Measurements from ENCODE around the gene TMEM92. TPM values are rescaled to one million over a fixed set of nuclear protein-coding genes. Genes with fewer than 3 reads are reported as not detected.

The TMEM92 gene
- total RNA-seq, 4 donors from 2014 or later, result not detected

GRCh38 chr17:50268743-50269275 is 5.5 kb upstream of the TMEM92 start:
- no peak for TF ChIP-seq CTCF (IDR thresholded peaks at IDR 0.05; ENCODE audit: low read depth)

DNA sequence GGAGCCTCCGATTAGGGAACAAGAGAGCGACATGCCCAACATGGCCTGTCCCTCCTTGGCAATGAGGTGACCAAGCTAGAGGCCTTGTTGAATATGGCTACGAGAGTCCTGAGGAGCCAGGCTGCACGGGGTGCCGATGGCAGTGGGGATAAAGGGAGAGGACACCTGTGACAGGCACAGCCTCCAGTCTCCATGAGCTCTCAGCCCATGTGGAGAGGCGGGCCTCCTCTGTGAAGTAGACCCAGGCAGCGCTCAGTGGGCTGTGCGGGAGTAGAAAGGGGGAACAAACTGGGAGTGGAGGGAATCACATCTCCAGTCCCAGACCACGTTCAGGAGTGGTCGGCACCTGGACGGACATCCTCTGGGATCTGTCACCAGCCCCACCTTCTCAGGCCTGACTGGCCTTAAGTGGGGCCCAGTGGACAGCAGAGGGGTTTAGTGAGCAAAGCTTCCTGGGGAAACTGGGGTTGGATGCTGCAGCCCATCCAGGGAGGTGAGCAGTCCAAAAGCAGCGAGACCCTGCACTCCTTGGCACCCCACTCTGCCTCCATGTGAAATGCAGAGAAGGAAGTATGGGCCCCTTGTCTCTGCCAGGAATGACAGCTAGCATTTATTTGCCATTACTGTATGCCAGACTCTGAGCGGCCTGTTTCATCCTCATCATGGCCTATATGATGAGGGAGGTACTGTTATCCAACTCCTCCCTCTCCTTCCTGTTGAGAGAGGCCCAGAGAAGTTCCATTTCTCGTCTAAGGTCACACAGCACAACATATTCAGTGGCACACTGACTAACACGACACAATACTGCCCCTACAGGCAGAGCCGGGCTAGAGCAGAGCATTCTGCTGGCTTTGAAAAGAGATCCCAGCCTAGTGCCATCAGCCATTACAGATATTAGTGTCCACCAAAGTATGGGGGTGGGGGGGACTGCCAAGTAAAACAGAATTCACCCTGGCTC is 4.5 kb upstream of the TMEM92 start:
- no peak for TF ChIP-seq CTCF (IDR thresholded peaks at IDR 0.05; ENCODE audit: low read depth)

GRCh38 chr17:50270435-50271362 is 3.6 kb upstream of the TMEM92 start:
- no peak for TF ChIP-seq CTCF (IDR thresholded peaks at IDR 0.05; ENCODE audit: low read depth)

- TF ChIP-seq CTCF (IDR thresholded peaks at IDR 0.05; ENCODE audit: low read depth), result no peak
Measured at GRCh38 chr17:50272246-50272645, 2.0 kb upstream of the TMEM92 start.

- TF ChIP-seq CTCF (IDR thresholded peaks at IDR 0.05; ENCODE audit: low read depth), result no peak
Measured at GRCh38 chr17:50272711-50273653, 1.3 kb upstream of the TMEM92 start.

DNA sequence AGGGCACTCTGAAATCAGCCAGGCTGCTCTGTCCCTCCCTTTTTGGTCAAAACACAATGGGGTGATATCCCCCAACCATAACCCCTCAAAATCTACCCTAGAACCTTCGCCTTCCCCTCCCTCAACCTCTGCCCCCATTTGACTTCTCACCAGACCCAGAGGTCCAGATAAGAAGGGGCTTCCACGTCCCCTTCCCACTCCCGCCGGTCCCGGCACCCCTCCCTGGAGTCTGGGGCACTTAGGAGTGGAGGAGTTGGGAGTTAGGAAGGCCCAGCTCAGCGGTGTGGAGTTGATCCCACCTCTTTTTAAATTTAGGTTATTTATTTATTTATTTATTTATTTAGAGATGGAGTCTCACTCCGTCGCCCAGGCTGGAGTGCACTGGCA is 619 bp upstream of the TMEM92 start:
- TF ChIP-seq CTCF (IDR thresholded peaks at IDR 0.05; ENCODE audit: low read depth), result no peak
